Neural cell (in vitro differentiated cells): ENCODE data around the gene POLR1E. TPM values are rescaled to one million over a fixed set of nuclear protein-coding genes. Genes with fewer than 3 reads are reported as not detected.

Source experiments
- H2AFZ ChIP-seq: fragments of 200-600, 300-800 bp; sonication (generic), shearing (Covaris generic); 2 replicates; pipeline ENCODE4 v1.6.0; 2014; ENCODE audit warnings: low read depth, mild to moderate bottlenecking, antibody characterized with exemption, low read length, moderate library complexity
- H3F3A ChIP-seq: fragments of 200-600 bp; shearing (Covaris generic); 2 replicates; pipeline ENCODE4 v1.6.1; 2016; ENCODE audit warnings: mild to moderate bottlenecking, moderate library complexity, mixed read lengths, antibody characterized with exemption, low read length; ENCODE audit not compliant: insufficient read depth, poor library complexity, severe bottlenecking
- H3K27ac ChIP-seq: fragments of 200-600, 300-800 bp; sonication (generic), shearing (Covaris generic); 2 replicates; pipeline ENCODE4 v1.5.1; 2014; ENCODE audit warnings: mild to moderate bottlenecking, low read length, moderate library complexity
- H3K27me3 ChIP-seq: fragments of 300-800, 200-600 bp; sonication (generic), shearing (Covaris generic); 2 replicates; pipeline ENCODE4 v1.6.0; 2014; ENCODE audit warnings: mild to moderate bottlenecking, low read depth, low read length, moderate library complexity; ENCODE audit not compliant: insufficient read depth
- H3K36me3 ChIP-seq: fragments of 300-800, 200-600 bp; sonication (generic), shearing (Covaris generic); 2 replicates; pipeline ENCODE4 v1.5.1; 2014; ENCODE audit warnings: mild to moderate bottlenecking, antibody characterized with exemption, low read length, moderate library complexity; ENCODE audit not compliant: insufficient read depth
- H3K4me2 ChIP-seq: fragments of 300-800, 200-600 bp; sonication (generic), shearing (Covaris generic); 2 replicates; pipeline ENCODE4 v1.6.0; 2014; ENCODE audit warnings: mild to moderate bottlenecking, low read length
- H3K4me3 ChIP-seq: fragments of 300-800, 200-600 bp; sonication (generic), shearing (Covaris generic); 2 replicates; pipeline ENCODE4 v1.5.1; 2014; ENCODE audit warnings: mild to moderate bottlenecking, low read length, moderate library complexity
- H3K79me2 ChIP-seq: fragments of 200-600 bp; shearing (Covaris generic); replicated peaks from 2 replicates; pipeline ENCODE4 v1.6.0; 2014; ENCODE audit warnings: mild to moderate bottlenecking, low read length, moderate library complexity; ENCODE audit not compliant: insufficient read depth
- H3K9ac ChIP-seq: fragments of 300-800, 200-600 bp; sonication (generic), shearing (Covaris generic); 2 replicates; pipeline ENCODE4 v1.6.1; 2016; ENCODE audit warnings: mild to moderate bottlenecking, low read length, mixed read lengths
- H3K9me2 ChIP-seq: fragments of 200-600 bp; shearing (Covaris generic); 2 replicates; pipeline ENCODE4 v1.6.1; 2016; ENCODE audit warnings: mild to moderate bottlenecking, low read length, mixed read lengths; ENCODE audit not compliant: insufficient read depth
- H3K9me3 ChIP-seq: fragments of 200-600, 300-800 bp; sonication (generic), shearing (Covaris generic); 2 replicates; pipeline ENCODE4 v1.6.1; 2016; ENCODE audit warnings: mild to moderate bottlenecking, mixed run types, low read length, moderate library complexity, mixed read lengths
- H4K20me1 ChIP-seq: fragments of 200-600 bp; shearing (Covaris generic); 2 replicates; pipeline ENCODE4 v1.6.1; 2016; ENCODE audit warnings: mild to moderate bottlenecking, mixed run types; ENCODE audit not compliant: insufficient read depth
- CTCF ChIP-seq: fragments of 450-650 bp; IDR thresholded peaks from 2 replicates; pipeline ENCODE4 v1.5.1; 2014; ENCODE audit warnings: antibody characterized with exemption, mild to moderate bottlenecking, moderate library complexity; ENCODE audit not compliant: poor library complexity, severe bottlenecking
- EP300 ChIP-seq: fragments of 450-650 bp; conservative IDR thresholded peaks from 2 replicates; pipeline ENCODE4 v1.6.1; 2014; ENCODE audit warnings: antibody characterized with exemption, mild to moderate bottlenecking, moderate library complexity; ENCODE audit not compliant: poor library complexity, severe bottlenecking
- EZH2 ChIP-seq: fragments of 200-600, 300-800 bp; shearing (Covaris generic), sonication (generic); IDR thresholded peaks from 2 replicates; pipeline ENCODE4 v1.6.1; 2014; ENCODE audit warnings: antibody characterized with exemption, low read length, borderline replicate concordance, mild to moderate bottlenecking; ENCODE audit not compliant: insufficient read depth, poor library complexity, severe bottlenecking
- MXI1 ChIP-seq: fragments of 450-650 bp; conservative IDR thresholded peaks from 2 replicates; pipeline ENCODE4 v1.6.1; 2014; ENCODE audit warnings: antibody characterized with exemption, mild to moderate bottlenecking; ENCODE audit not compliant: poor library complexity, severe bottlenecking
- POLR2AphosphoS5 ChIP-seq: IDR thresholded peaks from 2 replicates; pipeline ENCODE4 v1.6.1; 2012
- RAD21 ChIP-seq: fragments of 450-650 bp; conservative IDR thresholded peaks from 2 replicates; pipeline ENCODE4 v1.6.1; 2014; ENCODE audit warnings: antibody characterized with exemption, mild to moderate bottlenecking, moderate library complexity
- REST ChIP-seq: IDR thresholded peaks from 2 replicates; pipeline ENCODE4 v1.6.1; 2012; ENCODE audit warnings: borderline replicate concordance
- SMC3 ChIP-seq: fragments of 450-650 bp; conservative IDR thresholded peaks from 2 replicates; pipeline ENCODE4 v1.6.1; 2014; ENCODE audit warnings: antibody characterized with exemption, mild to moderate bottlenecking, moderate library complexity; ENCODE audit not compliant: poor library complexity
- TAF1 ChIP-seq: IDR thresholded peaks from 2 replicates; pipeline ENCODE4 v1.6.1; 2012; ENCODE audit warnings: low read depth
- polyA plus RNA-seq: library from polyadenylated mRNA; depleted of rRNA; stranded (reverse); fragments of >200 nt; gene quantifications from 2 replicates; pipeline ENCODE4 v1.2.3, GENCODE V29; 2014

Gene POLR1E
- polyA plus RNA-seq, 1 donor from 2014 or later: 19.1 TPM

DNA sequence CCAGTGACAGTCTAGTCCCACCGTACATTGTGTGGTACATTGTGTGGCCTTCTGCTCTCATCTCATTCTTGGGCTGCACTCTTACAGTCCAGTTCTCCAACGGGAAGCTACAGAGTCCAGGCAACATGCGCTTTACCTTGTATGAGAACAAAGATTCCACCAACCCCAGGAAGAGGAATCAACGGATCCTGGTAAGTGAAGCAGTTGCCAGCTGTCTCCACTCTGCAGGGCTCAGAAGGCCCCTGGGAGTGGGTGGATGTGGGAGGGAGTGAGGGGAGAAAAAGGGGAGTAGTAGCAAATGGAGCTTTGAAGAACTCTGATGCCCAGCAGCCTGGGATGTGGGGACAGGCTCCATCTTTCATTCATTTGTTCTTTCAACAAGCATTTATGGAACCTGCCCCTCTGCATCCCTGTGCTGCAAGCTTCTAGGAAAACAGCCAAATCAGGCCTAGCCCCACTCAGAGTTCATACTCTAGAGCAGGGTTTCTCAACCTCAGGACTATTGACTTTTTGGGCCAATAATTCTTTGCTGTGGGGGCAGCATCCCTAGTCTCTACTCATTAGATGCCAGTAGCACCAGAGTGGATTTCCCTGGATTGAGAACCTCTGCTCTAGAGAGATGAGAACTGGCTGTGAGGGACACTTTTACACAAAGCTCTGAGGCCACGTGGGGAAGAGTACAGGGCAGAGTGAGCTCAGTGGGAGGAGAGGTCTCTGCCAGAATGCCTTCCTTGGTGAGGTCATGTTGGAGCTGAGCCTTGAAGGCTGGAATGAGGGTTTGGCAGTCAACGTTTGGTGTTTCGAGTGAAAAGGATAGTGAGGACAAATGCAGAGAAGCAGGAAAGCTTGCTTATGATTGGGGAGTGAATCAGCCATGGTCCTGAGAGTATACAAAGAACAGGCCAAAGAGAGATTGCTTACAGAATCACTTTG is 1.1 kb downstream of the POLR1E start:
- Histone ChIP-seq H2AFZ (peak overlapping the region; percentile 28), H3K27me3 (no peaks in the 10 kb centered on the region), H3K9me3 (no peaks in the 10 kb centered on the region), H3K4me3 (peak overlapping the region; percentile 80), H4K20me1 (no peaks in the 10 kb centered on the region), H3K4me2 (peak overlapping the region; percentile 76), H3F3A (no peaks in the 10 kb centered on the region), H3K79me2 (no peaks in the 10 kb centered on the region), H3K9ac (peak overlapping the region; percentile 63), H3K27ac (no peak overlapping the region), H3K36me3 (no peaks in the 10 kb centered on the region), H3K9me2 (no peaks in the 10 kb centered on the region)
- TF ChIP-seq RAD21 (no peak), POLR2AphosphoS5 (no peak), SMC3 (no peak), REST (no peak), EZH2 (no peak), MXI1 (no peak), EP300 (no peak), CTCF (no peak), TAF1 (no peak)

DNA sequence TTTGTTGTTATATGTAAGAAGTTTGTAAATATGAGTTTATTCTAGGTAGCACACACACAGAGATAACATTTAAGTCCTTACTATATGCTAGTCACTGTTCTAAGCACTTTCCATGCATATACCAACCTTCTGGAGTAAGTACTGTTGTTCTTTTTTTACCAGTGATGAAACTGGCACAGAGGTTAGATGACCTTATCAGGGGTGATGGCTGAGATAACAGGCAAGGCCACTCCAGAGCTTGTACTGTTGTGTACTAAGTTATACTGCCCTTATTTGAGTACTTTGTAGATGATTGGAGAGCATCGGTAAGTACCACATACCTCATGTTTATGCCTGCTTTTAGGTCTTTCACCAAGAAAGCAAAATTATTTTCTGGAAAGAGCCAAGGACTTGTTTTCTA is 6.2 kb downstream of the POLR1E start:
- Histone ChIP-seq H3K9me2 (no peaks in the 10 kb centered on the region), H3K79me2 (no peaks in the 10 kb centered on the region), H2AFZ (no peak overlapping the region), H3F3A (no peaks in the 10 kb centered on the region), H3K9me3 (no peaks in the 10 kb centered on the region), H3K27ac (no peak overlapping the region), H3K27me3 (no peaks in the 10 kb centered on the region), H3K4me2 (no peak overlapping the region), H4K20me1 (no peaks in the 10 kb centered on the region), H3K9ac (no peak overlapping the region), H3K36me3 (no peaks in the 10 kb centered on the region), H3K4me3 (no peak overlapping the region)
- TF ChIP-seq EZH2: no peak
- TF ChIP-seq REST: no peak
- no peak for TF ChIP-seq RAD21
- TF ChIP-seq CTCF: no peak
- TF ChIP-seq EP300: no peak
- TF ChIP-seq SMC3: no peak
- TF ChIP-seq POLR2AphosphoS5: no peak
- TF ChIP-seq TAF1: no peak
